ENCODE measurements around the gene NAXD. TPM values are rescaled to one million over a fixed set of nuclear protein-coding genes. Genes with fewer than 3 reads are reported as not detected.
"Not testable (repeated sequence)": the region's sequence is repeated elsewhere in the genome, so short reads cannot be mapped to it uniquely, and the experiment has no call there.

NAXD gene
- total and polyA plus RNA-seq, 4 experiments from 2014 or later, result 20.4 to 33.4 (median 26.5) TPM

GRCh38 chr13:110628952-110629701 lies 13.8 kb downstream of the NAXD start:
- H3K4me3 Mint-ChIP-seq, result no peak overlapping the region
- H3K4me1 Mint-ChIP-seq, result peaks cover 26 to 59% (median 45%) of the 10 kb centered on the region in 4 donors
- peaks cover 25 to 64% of the 10 kb centered on the region in 2 donors for H3K36me3 Mint-ChIP-seq
- no peak overlapping the region for H3K4me3 ChIP-seq (ENCODE audit: low read length in 2 of 2)
- H3K27ac ChIP-seq (ENCODE audit: low read depth, low read length), result no peak overlapping the region
- H3K36me3 ChIP-seq (ENCODE audit: insufficient read depth, low read length), result peaks cover 17% of the 10 kb centered on the region
- CTCF ChIA-PET (ENCODE audit: partially characterized antibody), result no interaction called here
- intact Hi-C loops (cut with micrococcal nuclease), result no loop called here
- H3K9me3 Mint-ChIP-seq, result no peaks in the 10 kb centered on the region
- H3K27ac Mint-ChIP-seq, result peak overlapping the region in 6 of 7 donors; percentile 13 to 96 (median 77)
- peaks cover 14% of the 10 kb centered on the region for H3K4me1 ChIP-seq (ENCODE audit: insufficient read depth, low read length)
- DNase-seq, result no peak
- no peaks in the 10 kb centered on the region for H3K27me3 ChIP-seq (ENCODE audit: insufficient read depth, low read length)
- H3K27me3 Mint-ChIP-seq, result no peaks in the 10 kb centered on the region
- POLR2A ChIA-PET (ENCODE audit: partially characterized antibody), result interaction anchor here (2.2 kb wide), 1 partner anchor 13 kb away, joined by 5 read pairs; no protein-coding TSS in a partner anchor
- H3K9me3 ChIP-seq (ENCODE audit: control insufficient read depth in 1 of 2, low read length in 2 of 2), result no peaks in the 10 kb centered on the region

- H3K4me1 ChIP-seq (ENCODE audit: insufficient read depth, low read length), result peaks cover 14% of the 10 kb centered on the region
- H3K27ac ChIP-seq (ENCODE audit: low read depth, low read length), result no peak overlapping the region
- no peaks in the 10 kb centered on the region for H3K9me3 ChIP-seq (ENCODE audit: control insufficient read depth in 1 of 2, low read length in 2 of 2)
- no peaks in the 10 kb centered on the region for H3K27me3 ChIP-seq (ENCODE audit: insufficient read depth, low read length)
- CTCF ChIA-PET (ENCODE audit: partially characterized antibody), result interaction anchor here (2.0 kb wide), 1 partner anchor 15 kb away, joined by 5 read pairs; no protein-coding TSS in a partner anchor
- intact Hi-C loops (cut with micrococcal nuclease), result no loop called here
- Mint-ChIP-seq H3K27ac (peak overlapping the region; percentile 69 to 96 (median 80)), H3K36me3 (peaks cover 27 to 66% of the 10 kb centered on the region in 2 donors), H3K27me3 (no peaks in the 10 kb centered on the region), H3K4me1 (peaks cover 26 to 59% (median 45%) of the 10 kb centered on the region in 4 donors), H3K4me3 (peak overlapping the region in 6 of 8 donors; percentile 1 to 51 (median 40)), H3K9me3 (no peaks in the 10 kb centered on the region)
- peak; percentile 39 to 59 (median 52) for DNase-seq
- peaks cover 18% of the 10 kb centered on the region for H3K36me3 ChIP-seq (ENCODE audit: insufficient read depth, low read length)
- POLR2A ChIA-PET (ENCODE audit: partially characterized antibody), result interaction anchor here (1.1 to 2.2 kb wide), 2 partner anchors 14 to 83 kb away, joined by 3 to 5 read pairs; no protein-coding TSS in a partner anchor
- H3K4me3 ChIP-seq (ENCODE audit: low read length in 2 of 2), result no peak overlapping the region
These were observed 14.4 kb downstream of the NAXD start for GRCh38 chr13:110629735-110630134.

GRCh38 chr13:110630566-110631119 lies 15.3 kb downstream of the NAXD start:
- Mint-ChIP-seq H3K27me3 (no peaks in the 10 kb centered on the region), H3K4me3 (no peak overlapping the region), H3K27ac (peak overlapping the region; percentile 33 to 96 (median 77)), H3K4me1 (peaks cover 26 to 59% (median 44%) of the 10 kb centered on the region in 4 donors), H3K9me3 (no peaks in the 10 kb centered on the region), H3K36me3 (peaks cover 29 to 71% of the 10 kb centered on the region in 2 donors)
- H3K27me3 ChIP-seq (ENCODE audit: insufficient read depth, low read length), result no peaks in the 10 kb centered on the region
- peaks cover 14% of the 10 kb centered on the region for H3K4me1 ChIP-seq (ENCODE audit: insufficient read depth, low read length)
- peaks cover 22% of the 10 kb centered on the region for H3K36me3 ChIP-seq (ENCODE audit: insufficient read depth, low read length)
- no peak for DNase-seq
- CTCF ChIA-PET (ENCODE audit: partially characterized antibody), result interaction anchor here (1.6 to 2.0 kb wide), 2 partner anchors 14 to 33 kb away, joined by 5 read pairs; no protein-coding TSS in a partner anchor
- intact Hi-C loops (cut with micrococcal nuclease), result no loop called here
- H3K4me3 ChIP-seq (ENCODE audit: low read length in 2 of 2), result no peak overlapping the region
- no peak overlapping the region for H3K27ac ChIP-seq (ENCODE audit: low read depth, low read length)
- POLR2A ChIA-PET (ENCODE audit: partially characterized antibody), result interaction anchor here (1.1 to 2.2 kb wide), 2 partner anchors 14 to 82 kb away, joined by 3 to 5 read pairs; no protein-coding TSS in a partner anchor
- H3K9me3 ChIP-seq (ENCODE audit: control insufficient read depth in 1 of 2, low read length in 2 of 2), result no peaks in the 10 kb centered on the region

GRCh38 chr13:110632255-110632654 lies 16.9 kb downstream of the NAXD start:
- intact Hi-C loops (cut with micrococcal nuclease); H3K27me3 Mint-ChIP-seq; H3K9me3 Mint-ChIP-seq; POLR2A ChIA-PET (ENCODE audit: partially characterized antibody); H3K4me3 ChIP-seq (ENCODE audit: low read length in 2 of 2); H3K27me3 ChIP-seq (ENCODE audit: insufficient read depth, low read length); DNase-seq; H3K27ac ChIP-seq (ENCODE audit: low read depth, low read length); H3K9me3 ChIP-seq (ENCODE audit: control insufficient read depth in 1 of 2, low read length in 2 of 2); H3K4me3 Mint-ChIP-seq: not testable (repeated sequence)
- CTCF ChIA-PET (ENCODE audit: partially characterized antibody), result interaction anchor here (1.6 kb wide), 1 partner anchor 31 kb away, joined by 5 read pairs; no protein-coding TSS in a partner anchor
- H3K36me3 ChIP-seq (ENCODE audit: insufficient read depth, low read length), result peaks cover 38% of the 10 kb centered on the region
- peak overlapping the region; percentile 2 to 88 (median 20) for H3K27ac Mint-ChIP-seq
- H3K36me3 Mint-ChIP-seq, result peaks cover 39 to 73% of the 10 kb centered on the region in 2 donors
- H3K4me1 ChIP-seq (ENCODE audit: insufficient read depth, low read length), result peaks cover 14% of the 10 kb centered on the region
- H3K4me1 Mint-ChIP-seq, result peaks cover 22 to 52% (median 36%) of the 10 kb centered on the region in 4 donors

GRCh38 chr13:110633776-110634175 lies 18.4 kb downstream of the NAXD start:
- Mint-ChIP-seq H3K9me3 (no peaks in the 10 kb centered on the region), H3K4me3 (no peak overlapping the region), H3K4me1 (peaks cover 17 to 38% (median 27%) of the 10 kb centered on the region in 4 donors), H3K36me3 (peaks cover 34 to 72% of the 10 kb centered on the region in 2 donors), H3K27me3 (no peaks in the 10 kb centered on the region), H3K27ac (peak overlapping the region in 2 of 7 donors; percentile 15 to 26)
- POLR2A ChIA-PET (ENCODE audit: partially characterized antibody), result no interaction called here
- H3K9me3 ChIP-seq (ENCODE audit: control insufficient read depth in 1 of 2, low read length in 2 of 2), result no peaks in the 10 kb centered on the region
- H3K36me3 ChIP-seq (ENCODE audit: insufficient read depth, low read length), result peaks cover 40% of the 10 kb centered on the region
- no peak for DNase-seq
- no peaks in the 10 kb centered on the region for H3K27me3 ChIP-seq (ENCODE audit: insufficient read depth, low read length)
- H3K27ac ChIP-seq (ENCODE audit: low read depth, low read length), result no peak overlapping the region
- intact Hi-C loops (cut with micrococcal nuclease), result no loop called here
- H3K4me3 ChIP-seq (ENCODE audit: low read length in 2 of 2), result no peak overlapping the region
- CTCF ChIA-PET (ENCODE audit: partially characterized antibody), result no interaction called here
- peaks cover 11% of the 10 kb centered on the region for H3K4me1 ChIP-seq (ENCODE audit: insufficient read depth, low read length)

GRCh38 chr13:110634558-110634957 lies 19.2 kb downstream of the NAXD start:
- DNase-seq, result no peak
- Histone ChIP-seq H3K27me3 (ENCODE audit: insufficient read depth, low read length) (no peaks in the 10 kb centered on the region), H3K36me3 (ENCODE audit: insufficient read depth, low read length) (peaks cover 44% of the 10 kb centered on the region), H3K9me3 (ENCODE audit: control insufficient read depth in 1 of 2, low read length in 2 of 2) (no peaks in the 10 kb centered on the region), H3K4me1 (ENCODE audit: insufficient read depth, low read length) (peaks cover 3% of the 10 kb centered on the region), H3K27ac (ENCODE audit: low read depth, low read length) (no peak overlapping the region), H3K4me3 (ENCODE audit: low read length in 2 of 2) (no peak overlapping the region)
- Mint-ChIP-seq H3K27ac (peak overlapping the region in 3 of 7 donors; percentile 30 to 61 (median 37)), H3K36me3 (peaks cover 34 to 72% of the 10 kb centered on the region in 2 donors), H3K4me3 (no peak overlapping the region), H3K9me3 (no peaks in the 10 kb centered on the region), H3K27me3 (no peaks in the 10 kb centered on the region), H3K4me1 (peaks cover 11 to 30% (median 20%) of the 10 kb centered on the region in 4 donors)
- POLR2A ChIA-PET (ENCODE audit: partially characterized antibody), result no interaction called here
- CTCF ChIA-PET (ENCODE audit: partially characterized antibody), result interaction anchor here (0.6 to 2.5 kb wide), 2 partner anchors 11 to 80 kb away, joined by 3 to 8 read pairs; no protein-coding TSS in a partner anchor
- intact Hi-C loops (cut with micrococcal nuclease), result no loop called here

- Mint-ChIP-seq H3K27me3 (no peaks in the 10 kb centered on the region), H3K4me1 (peaks cover 5 to 20% (median 11%) of the 10 kb centered on the region in 4 donors), H3K27ac (peak overlapping the region in 1 of 7 donors; percentile 12), H3K9me3 (no peaks in the 10 kb centered on the region), H3K4me3 (no peak overlapping the region), H3K36me3 (peaks cover 39 to 73% of the 10 kb centered on the region in 2 donors)
- no peak for DNase-seq
- CTCF ChIA-PET (ENCODE audit: partially characterized antibody), result interaction anchor here (2.5 kb wide), 1 partner anchor 10 kb away, joined by 8 read pairs; no protein-coding TSS in a partner anchor
- POLR2A ChIA-PET (ENCODE audit: partially characterized antibody), result no interaction called here
- no peaks in the 10 kb centered on the region for H3K27me3 ChIP-seq (ENCODE audit: insufficient read depth, low read length)
- H3K36me3 ChIP-seq (ENCODE audit: insufficient read depth, low read length), result peaks cover 44% of the 10 kb centered on the region
- no peaks in the 10 kb centered on the region for H3K4me1 ChIP-seq (ENCODE audit: insufficient read depth, low read length)
- no peak overlapping the region for H3K4me3 ChIP-seq (ENCODE audit: low read length in 2 of 2)
- H3K27ac ChIP-seq (ENCODE audit: low read depth, low read length), result no peak overlapping the region
- no peaks in the 10 kb centered on the region for H3K9me3 ChIP-seq (ENCODE audit: control insufficient read depth in 1 of 2, low read length in 2 of 2)
- intact Hi-C loops (cut with micrococcal nuclease), result no loop called here
These were observed 20.2 kb downstream of the NAXD start for GRCh38 chr13:110635405-110636002.

All from CD4-positive, alpha-beta memory T cell (primary cell).